ENCODE results near the gene AFF1.

GRCh38 chr4:86978709-86979108 lies 43.9 kb downstream of the AFF1 start:
- TF ChIP-seq POLR2A (IDR thresholded peaks at IDR 0.05; ENCODE audit: low read length) = no peak
- no peak for TF ChIP-seq GATA1 (IDR thresholded peaks at IDR 0.05; ENCODE audit: low read depth, low read length)

All from erythroblast (primary cell).